NB4 (cell line): ENCODE measurements around the gene BAHCC1.

ENCODE experiments used
- MAX ChIP-seq: IDR thresholded peaks from 2 replicates; pipeline ENCODE4 v1.6.1; 2011; ENCODE audit warnings: low read depth, low read length
- POLR2A ChIP-seq: IDR thresholded peaks from 2 replicates; pipeline ENCODE4 v1.6.1; 2011; ENCODE audit warnings: mild to moderate bottlenecking; ENCODE audit not compliant: insufficient read length; ENCODE audit errors: extremely low read depth

- no peak for TF ChIP-seq MAX
- TF ChIP-seq POLR2A, result no peak
Observed at GRCh38 chr17:81481073-81481799, 86.0 kb downstream of the BAHCC1 start.
